Activated CD4-positive, alpha-beta T cell treated with anti-CD3 and anti-CD28 coated beads, Interleukin-2, amount 50 U/mL, for 24 hours (primary cell): ENCODE measurements around the gene MVD.
A peak's percentile ranks its signal among the peaks of the same experiment; 100 is the strongest.

Experiments
- DNase-seq, 2 donors: peaks; one replicate each; pipeline ENCODE4 v3.0.0-alpha.2; 2020; ENCODE audit warnings: low read depth in 1 of 2, low spot score in 1 of 2

The MVD gene, protein sequence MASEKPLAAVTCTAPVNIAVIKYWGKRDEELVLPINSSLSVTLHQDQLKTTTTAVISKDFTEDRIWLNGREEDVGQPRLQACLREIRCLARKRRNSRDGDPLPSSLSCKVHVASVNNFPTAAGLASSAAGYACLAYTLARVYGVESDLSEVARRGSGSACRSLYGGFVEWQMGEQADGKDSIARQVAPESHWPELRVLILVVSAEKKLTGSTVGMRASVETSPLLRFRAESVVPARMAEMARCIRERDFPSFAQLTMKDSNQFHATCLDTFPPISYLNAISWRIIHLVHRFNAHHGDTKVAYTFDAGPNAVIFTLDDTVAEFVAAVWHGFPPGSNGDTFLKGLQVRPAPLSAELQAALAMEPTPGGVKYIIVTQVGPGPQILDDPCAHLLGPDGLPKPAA

DNA sequence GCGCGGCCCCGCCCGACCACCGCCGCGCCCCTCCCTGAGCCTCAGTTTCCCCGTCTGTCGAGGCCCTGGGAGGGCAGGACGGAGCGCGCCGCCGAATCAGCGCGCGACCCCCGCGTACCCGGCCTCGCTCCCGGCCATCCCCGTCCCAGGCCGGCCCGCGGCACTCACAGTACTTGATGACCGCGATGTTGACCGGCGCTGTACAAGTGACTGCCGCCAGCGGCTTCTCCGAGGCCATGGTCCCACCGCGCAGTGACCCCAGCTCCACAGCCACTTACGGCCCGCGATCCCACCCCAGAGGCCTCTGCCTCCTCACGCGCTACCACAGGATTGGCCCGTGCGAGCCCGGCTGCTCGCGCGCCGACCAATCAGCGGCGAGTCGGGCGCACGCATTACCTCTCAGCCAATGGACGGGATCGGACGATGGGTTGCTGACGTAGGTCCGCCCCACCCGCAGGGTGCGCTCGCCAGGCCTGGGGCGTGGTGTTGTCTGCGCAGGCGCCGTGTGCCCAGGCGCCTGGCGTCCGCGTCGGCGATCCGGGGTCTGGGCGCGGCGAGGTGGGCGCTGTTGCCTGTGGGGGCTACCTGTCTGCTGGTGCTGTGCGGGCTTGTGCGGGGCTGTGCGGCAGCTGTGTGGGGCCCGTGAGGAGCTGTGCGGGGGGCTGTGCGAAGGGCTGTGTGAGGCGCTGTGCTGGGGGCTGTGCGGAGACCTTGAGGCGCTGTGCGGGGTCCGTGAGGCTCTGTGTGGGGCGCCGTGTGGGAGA, at the start of gene MVD:
Gene MVD (minus strand): TSS at position 249 of the 764 bp plus-strand sequence. CDS start 11 bp downstream, at position 238.
- peak; percentile 79 to 94 for DNase-seq

DNA sequence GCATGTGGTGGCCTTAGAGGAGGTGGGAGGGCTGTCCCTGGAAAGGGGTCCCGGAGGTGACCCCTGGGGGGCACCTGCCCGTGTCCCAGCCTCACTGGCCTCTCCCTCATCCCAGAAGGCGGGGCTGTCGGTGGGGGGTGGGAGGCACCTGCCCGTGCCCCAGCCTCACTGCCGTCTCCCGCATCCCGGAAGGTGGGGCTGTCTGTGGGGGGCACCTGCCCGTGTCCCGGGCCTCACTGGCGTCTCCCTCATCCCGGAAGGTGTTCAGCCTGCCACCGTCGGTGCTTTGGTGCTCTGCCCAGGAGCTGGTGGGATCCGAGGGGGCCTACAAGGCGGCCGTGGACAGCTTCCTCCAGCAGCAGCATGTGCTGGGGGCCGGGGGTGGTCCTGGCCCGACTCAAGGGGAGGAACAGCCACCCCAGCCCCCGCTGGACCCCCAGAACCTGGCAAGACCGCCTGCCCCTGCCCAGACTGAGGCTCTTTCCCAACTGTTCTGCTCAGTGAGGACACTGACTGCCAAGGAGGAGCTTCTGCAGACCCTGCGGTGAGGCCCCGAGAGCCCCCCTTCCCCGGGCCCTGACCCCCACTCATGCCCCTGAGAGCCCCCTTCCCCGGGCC, 49.6 kb upstream of the MVD start:
- DNase-seq = no peak

DNA sequence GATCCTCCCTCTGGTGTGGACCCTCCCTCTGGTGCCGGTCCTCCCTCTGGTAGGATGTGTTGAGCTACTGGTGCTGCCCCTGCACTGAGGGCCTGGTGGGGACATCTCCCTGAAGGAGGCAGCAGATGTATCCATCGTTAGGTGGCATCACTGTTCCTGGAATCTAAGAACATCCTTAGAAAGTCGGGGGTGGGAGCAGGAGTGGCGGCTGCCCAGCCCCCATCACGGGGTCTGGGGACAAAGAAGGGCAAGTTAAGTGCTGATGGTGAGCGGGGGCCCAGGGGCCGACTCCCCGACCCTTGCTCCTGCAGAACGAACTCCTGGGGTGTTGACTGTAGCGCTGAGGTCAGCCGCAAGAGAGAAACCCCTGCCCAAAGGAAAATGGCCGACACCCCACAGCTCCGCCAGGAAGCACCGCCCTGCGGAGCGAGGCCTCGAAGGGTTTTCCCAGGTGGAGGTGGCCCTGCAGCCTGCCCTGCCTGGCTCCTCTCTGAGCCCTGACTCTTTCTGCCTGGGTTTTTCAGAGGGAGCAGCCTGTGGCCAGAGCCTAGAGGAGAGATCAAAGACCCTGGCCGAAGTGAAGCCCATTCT, 49.0 kb upstream of the MVD start:
- no peak for DNase-seq

DNA sequence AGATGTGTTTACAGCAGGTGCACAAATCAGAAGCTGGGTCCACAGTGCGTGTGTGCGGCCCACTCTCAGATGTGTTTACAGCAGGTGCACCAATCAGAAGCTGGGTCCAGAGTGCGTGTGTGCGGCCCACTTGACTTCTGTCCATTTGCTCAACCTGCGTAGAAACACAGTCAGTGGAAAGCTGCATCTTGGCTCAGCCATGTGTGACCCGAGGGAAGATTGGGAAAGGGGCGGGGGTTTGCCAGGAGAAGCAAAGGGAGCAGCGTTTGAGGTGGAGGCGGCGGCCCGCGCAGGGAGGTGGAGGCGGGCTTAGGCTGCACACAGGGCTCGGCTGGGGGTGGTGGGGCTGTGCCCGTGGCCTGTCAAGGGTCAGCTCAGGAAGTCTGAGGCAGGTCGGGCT, 47.7 kb upstream of the MVD start:
- no peak for DNase-seq

DNA sequence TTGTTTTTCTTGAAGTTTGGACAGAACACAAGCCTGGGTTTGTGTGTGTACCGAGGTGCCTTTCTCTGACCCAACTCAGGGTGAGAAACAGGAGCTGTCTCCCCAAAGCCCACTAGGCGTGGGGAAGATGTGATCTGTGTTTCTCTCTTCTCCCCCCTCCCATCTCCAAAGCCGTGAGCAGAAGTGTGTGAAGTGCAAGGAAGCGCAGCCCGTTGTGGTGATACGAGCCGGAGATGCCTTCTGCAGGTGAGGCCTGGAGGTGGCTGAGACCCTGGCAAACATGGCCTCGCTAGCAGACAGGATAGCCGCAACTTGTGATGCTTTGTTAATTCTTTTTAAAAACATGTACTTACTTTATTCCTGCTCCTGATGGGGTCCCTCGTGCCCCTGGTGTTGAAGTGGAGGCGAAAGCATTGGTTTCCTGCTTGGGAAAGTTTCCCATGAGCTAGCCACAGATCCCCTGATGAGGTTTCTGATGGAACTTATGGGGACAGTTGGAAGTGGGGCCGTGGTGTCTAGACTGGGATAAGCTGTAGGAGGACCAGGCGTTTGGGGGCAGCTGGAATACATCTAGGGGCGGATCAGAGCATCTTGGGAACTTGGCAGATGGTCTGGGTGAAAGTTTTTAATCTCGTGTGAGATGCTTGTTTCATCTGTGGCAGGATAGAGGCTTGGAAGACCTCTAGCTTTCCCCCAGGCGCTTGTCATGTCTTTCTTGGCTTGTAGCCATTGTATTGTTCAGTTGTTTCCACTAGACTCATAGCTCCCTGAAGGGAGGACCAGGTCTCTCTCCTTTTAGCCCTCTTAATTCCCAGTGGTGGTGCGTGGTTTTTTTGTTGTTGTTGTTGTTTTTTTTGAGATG, 44.3 kb upstream of the MVD start:
- no peak for DNase-seq

DNA sequence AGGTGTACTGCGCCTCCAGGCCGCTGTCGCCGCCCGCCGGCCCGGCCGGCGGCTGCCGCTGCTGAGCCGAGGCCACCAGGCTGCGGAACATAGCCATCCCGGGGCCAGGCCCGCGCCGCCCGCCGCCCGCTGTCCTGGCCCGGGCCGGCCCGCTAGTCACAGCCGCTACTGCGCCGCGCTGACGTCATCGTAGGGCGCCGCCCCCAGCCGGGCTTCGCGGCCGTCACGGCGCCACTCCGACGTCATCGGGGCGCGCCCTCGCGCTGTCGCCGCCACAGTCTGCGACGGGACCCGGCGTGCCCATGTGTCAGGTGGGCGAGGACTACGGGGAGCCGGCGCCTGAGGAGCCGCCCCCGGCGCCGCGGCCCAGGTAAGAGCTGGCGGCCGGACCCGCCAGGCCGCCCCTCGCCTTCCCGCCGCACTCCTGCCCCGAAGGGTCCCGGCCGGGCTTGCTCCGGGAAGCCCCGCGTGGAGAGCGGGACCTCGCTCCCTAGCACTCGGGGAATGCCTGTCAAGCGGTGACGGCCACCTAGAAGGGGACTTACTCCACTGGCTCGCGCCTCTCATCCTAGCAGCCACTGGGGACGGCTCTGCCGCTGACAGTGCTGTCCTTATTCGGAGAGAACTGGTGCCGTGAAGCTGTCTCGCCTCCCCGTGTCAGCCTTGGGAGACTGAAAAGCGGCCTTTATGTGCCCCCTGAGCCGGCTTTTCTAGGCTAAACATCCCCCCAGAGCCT, 43.5 kb upstream of the MVD start, which contains the start of the genes CTU2 and RNF166:
Gene CTU2 (plus strand): TSS at position 275 of the 736 bp plus-strand sequence. CDS start 28 bp downstream, at position 303.
Gene RNF166 (minus strand): TSS at position 180 of the 736 bp plus-strand sequence. CDS start 83 bp downstream, at position 97.
- DNase-seq = peak; percentile 84 to 85

DNA sequence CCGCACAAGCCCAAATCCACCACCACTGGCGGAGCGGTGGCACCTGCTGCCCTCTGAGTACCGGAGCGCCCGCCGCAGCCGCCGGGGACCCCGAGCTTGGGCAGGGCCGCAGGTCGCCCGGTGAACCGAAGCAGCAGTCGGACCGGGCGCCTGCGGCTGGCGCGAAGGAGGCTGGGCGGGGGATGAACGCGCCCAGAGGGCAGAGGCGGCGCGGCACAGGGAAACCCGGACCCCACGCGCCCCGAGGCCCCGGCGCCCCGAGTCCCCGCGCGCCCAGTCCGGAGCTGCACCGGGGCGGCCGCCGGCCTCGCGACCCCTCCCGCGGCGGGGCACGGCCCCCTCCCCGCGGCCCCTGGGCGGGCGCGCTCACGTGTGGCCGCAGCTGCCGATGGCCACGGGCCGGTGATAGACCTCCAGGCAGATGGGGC, 42.9 kb upstream of the MVD start:
- no peak for DNase-seq

DNA sequence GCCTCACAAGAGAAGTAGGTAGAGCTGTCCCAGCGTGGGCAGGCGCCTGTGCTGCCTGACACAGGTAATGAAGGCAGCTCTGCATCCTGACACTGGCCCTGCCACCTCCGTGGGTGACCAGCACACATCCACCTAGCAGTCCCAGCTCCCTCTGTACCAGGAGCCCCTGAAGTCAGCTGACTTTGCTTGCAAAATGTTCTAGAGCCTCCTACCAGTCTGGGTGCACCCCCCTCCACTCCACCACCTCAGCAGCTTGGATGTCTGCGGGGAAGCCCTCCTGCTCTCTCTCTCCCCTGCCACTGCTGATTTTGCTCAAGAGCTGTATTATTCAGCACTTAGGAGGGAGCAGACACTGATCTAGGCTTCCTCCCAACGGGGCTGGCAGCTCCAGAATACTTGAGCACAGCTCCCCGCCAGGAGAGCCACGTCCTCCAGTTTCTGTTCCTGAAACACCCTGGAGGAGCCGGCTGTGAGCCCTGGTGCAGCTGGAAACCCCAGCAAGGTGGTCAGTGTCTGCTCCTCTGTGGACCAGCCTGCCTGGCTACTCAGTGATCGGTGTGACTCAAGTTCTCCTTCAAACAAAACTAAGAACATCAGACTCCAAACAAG, 42.3 kb upstream of the MVD start:
- DNase-seq = no peak

DNA sequence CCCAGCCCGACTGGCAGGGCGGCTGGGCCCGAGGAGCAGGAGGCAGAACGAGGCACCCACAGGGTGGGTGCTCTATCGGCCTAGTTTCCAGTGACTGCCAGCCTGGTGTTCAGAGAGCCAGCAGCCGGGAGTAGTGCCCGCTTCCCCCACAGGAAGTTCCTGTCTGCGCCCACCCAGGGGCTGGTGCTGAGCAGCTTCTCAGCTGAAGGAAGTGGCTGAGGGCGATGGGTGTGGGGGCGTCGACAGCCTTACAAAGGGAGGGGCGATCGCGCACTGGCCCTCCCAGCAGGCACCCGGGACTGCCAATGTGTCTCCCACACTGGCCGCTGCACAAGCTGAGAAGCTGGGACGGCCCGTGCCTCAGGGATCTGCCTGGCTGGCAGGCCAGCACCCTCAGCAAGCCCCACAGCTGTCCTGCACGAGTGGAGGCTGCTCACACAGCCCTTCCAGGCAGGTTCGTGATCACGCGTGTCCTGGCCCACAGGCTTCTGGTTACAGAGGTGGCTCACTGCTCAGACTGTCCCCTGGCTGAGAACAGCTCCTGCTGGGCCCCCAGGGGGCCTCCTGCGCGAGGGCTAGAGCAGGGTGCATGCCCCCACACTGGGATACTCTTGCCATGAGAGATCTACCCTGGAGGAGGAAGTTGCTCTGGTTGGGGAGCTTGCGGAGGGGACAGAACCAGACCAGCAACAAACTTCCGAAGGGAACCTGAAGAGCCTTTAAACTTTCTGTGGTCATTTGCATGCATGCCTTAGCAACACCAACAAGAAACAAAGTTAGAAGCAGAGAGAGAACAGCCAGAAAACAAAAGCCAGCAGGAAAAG, 40.8 kb upstream of the MVD start:
- DNase-seq = peak in 1 of 2 donors; percentile 43

DNA sequence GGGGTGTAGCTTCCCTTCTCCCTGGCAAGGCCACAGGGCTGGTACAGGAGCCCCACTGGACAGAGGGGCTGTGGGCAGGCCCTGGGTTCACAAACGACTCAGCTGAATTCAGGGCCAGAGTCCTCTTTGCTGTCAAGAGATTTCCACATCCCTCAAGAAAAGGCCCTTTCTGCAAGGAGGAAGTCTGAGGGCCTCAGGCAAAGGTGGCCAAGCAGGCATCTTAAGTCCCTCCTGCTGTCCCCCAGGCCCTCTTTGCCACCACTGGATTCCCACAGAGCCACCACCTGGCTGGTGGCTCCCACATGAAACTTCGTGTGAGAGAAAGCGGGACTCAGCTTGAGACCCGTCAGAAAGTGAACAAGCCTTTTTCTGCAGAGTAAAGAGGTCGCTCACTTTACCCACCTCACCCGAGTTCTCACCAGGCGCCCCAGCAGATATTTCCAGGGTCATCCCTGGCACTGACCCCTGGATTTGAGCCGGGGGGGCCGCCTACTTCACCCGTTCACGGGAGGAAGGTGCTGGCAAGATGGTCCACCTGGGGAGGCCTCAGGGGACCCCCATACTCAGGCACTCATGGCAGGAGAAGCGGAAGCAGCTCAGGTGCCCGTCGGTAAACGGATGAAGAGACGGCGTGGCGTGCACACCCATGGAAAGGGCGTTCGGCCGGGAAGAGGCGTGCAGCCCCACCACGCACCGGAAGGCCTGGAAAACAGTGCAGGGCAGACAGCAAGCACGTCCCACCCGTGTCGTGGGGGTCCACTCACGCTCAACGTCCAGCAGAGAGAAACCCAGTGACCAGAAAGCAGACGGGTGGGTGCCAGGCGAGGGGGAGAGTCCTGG, 39.7 kb upstream of the MVD start:
- DNase-seq = no peak

DNA sequence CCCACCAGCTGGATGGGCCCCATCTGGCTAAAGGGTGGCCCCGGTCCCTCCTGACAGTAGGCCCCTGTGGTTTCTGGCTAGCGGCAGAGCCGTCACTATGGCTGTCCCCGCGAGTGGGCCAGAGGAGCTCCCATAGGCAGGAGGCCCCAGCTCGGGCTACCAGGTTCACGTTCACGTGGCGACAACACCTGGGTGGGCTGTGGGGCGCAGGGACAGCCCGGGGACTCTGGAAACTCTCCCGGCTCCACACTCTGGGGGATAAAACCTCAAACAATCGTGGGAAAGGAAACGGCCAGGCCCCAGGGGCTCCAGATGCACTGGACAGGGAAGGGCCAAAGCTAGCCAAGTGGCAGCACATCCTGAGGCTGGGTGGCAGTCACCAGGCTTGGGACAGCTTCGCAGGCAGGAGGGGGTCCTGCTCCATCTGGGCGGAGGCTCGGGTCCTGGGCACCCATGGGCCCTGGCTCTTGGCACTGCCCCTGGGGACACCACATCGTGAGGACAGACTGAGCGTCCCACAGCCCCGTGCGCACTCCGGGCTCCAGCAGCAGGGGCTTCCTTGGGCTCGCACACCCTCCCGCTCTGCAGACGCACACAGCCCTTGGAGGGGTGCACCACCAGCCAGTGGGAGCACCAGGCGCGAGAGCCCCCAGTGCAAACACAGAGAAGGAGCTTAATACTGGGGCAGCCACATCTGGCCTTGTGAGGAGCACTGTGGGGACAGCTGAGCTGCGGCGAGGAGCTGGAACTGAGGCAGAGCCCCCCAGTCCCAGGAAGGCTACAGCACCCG, 38.9 kb upstream of the MVD start:
- no peak for DNase-seq

DNA sequence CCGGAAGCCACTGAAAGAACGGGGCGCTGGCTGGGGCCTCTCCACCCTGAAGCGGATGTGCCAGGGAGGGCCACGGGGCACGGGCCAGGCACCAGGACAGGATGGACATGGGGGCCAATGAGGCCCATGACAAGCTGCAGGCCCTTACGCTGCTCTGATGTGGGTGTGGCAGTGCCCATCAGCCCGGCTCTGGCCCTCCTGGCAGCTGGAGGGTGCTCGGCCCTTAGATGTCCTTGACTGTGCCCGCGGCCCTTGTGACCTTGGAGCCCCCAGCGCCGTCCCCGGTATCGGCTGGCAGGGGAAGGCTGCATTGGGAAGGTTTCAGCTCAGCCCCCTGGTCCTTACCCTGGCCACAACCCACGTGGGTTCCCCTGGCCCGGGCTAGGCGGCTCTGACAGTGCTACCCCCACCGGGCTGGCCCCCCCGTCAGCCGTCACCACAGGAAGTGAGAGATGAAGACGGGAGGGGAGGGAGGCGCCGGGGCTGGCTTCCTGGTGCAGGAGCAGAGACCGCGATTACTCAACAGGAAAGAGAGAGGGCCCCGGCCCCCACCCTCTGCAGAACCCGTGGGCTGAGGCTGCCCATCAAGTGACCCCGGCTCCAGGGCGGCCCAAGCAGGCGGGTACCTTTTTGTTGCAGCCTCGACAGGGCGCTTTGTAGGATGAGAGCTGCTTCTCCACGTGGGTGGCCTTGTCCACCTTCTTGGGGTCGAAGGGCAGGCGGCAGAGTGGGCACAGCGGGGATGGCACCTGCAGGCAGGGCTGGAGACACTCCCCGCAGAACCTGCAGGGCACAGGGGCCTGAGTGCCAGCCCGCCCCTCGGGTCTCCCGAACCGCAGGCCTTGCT, 38.0 kb upstream of the MVD start:
- peak; percentile 81 to 94 for DNase-seq

DNA sequence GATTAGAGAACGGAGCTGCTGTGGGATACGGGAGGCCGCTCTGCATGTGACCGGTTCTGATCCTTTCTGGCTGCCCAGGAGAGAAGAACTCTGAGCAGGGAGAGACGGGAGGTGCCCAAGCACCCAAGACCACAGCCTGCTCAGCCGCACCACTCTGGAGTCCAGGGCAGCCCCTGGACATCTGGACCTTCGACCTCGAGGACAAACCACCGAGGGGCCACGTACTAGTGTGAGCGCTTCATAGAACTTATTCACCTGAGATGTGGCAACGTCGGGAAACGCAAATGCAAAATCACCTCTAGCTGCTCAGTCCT, 37.4 kb upstream of the MVD start:
- DNase-seq = no peak

DNA sequence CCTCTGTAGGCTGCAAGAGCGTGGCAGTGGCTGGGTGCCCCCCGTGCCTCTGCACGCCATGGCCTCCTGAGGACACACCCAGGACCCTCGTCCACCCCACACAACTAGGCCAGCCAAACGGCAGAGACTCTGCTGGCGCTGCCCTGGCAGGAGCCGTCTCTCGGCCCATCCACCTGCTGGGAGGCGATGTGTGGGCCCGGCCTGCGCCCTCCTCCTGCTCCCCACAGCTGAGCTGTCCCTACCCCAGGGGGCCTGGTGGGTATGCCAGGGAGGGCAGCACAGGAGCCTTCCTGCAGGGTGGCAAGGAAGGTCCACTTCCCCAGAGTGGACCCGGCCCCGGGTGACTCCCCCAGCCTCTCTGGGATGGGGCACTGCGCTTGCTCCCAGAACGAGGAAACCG, 36.3 kb upstream of the MVD start:
- no peak for DNase-seq

DNA sequence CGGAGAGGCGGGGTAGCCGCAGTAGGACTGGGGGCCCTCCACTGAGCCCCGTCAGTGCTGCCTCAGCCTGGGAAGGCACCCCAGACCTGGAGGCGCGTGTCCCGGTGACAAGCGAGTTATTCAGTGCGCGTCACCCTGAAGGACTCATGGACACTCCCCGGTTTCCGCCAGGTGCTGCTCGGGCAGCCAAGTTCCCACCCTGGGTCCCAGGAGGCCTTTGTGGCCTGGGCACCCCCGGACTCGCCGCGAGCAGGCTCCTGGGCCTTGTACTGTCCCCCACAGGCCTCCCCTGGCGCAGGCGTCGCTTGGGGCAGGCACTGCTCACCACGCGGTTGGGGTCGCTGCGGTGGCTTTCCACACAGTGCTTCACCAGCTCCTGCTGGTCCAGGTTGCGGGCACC, 35.8 kb upstream of the MVD start:
- no peak for DNase-seq
